Activated B cell treated with CpG ODN at 0.5 μM for 24 hours (primary cell): Measurements from ENCODE around the gene KRT24. TPM values are rescaled to one million over a fixed set of nuclear protein-coding genes. Genes with fewer than 3 reads are reported as not detected.

Source experiments
- ATAC-seq: fragments of 200-7000 bp; cut with Tn5 transposase; one replicate; pipeline ENCODE4 v1.10.0; 2021; ENCODE audit warnings: low read depth, mild to moderate bottlenecking, moderate library complexity
- CTCF ChIA-PET: fragments of 350-600 bp; sonication (Branson Sonifier 250); formaldehyde crosslinking; loops from one replicate; lab custom pipeline; 2021; ENCODE audit warnings: antibody characterized with exemption; lab: Charles Lee
- POLR2A ChIA-PET: fragments of 350-600 bp; sonication (Branson Sonifier 250); formaldehyde crosslinking; loops from one replicate; lab custom pipeline; 2021; ENCODE audit warnings: antibody characterized with exemption; lab: Charles Lee
- DNase-seq: peaks from one replicate; pipeline ENCODE4 v3.0.0; 2022
- H3K27ac Mint-ChIP-seq: one replicate; pipeline ENCODE4 v1.8.0; 2020; ENCODE audit warnings: mixed read lengths
- H3K27me3 Mint-ChIP-seq: one replicate; pipeline ENCODE4 v1.8.0; 2021; ENCODE audit warnings: mixed read lengths
- H3K36me3 Mint-ChIP-seq: one replicate; pipeline ENCODE4 v1.8.0; 2021; ENCODE audit warnings: low read depth, mixed read lengths
- H3K4me1 Mint-ChIP-seq: one replicate; pipeline ENCODE4 v1.8.0; 2021; ENCODE audit warnings: mixed read lengths
- H3K4me3 Mint-ChIP-seq: one replicate; pipeline ENCODE4 v1.8.0; 2020; ENCODE audit warnings: mild to moderate bottlenecking, mixed read lengths
- H3K9me3 Mint-ChIP-seq: one replicate; pipeline ENCODE4 v1.8.0; 2020; ENCODE audit warnings: mixed read lengths
- intact Hi-C: fragments of 100-400 bp; cut with micrococcal nuclease; formaldehyde crosslinking; loops from one replicate; pipeline ENCODE4 v1.15.1; 2024
- total RNA-seq: library from RNA; stranded (reverse); gene quantifications from 2 replicates; pipeline ENCODE4 v1.2.3, GENCODE V29; 2022
- TF ChIP-seq, protein P1 (sequence below): fragments of 200-600 bp; IDR thresholded peaks from one replicate; pipeline ENCODE4 v1.8.0; 2022; ENCODE audit warnings: antibody characterized with exemption, mild to moderate bottlenecking

The KRT24 gene
- total RNA-seq, 1 donor from 2014 or later, result not detected

DNA sequence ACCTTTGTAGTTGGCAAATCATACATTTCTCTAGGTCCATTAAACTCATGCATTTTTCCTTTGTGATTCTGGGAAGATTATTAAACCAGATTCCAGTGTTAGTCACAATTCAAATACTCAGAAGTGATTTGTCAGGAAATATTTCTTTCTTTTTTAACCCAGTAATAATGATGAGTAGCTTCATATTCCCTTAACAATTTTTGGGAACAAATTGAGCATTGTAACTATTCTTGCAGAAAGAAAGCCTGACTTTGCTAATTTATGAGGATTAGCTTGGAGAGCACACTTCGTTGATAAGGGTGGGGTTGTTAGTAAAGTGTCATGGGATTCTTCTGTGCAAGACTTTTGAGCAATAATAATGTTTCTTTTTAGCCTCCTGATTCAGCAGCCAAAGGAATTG is 18.7 kb upstream of the KRT24 start:
- ChIA-PET POLR2A (no interaction called here), CTCF (no interaction called here)
- DNase-seq (no peak), ATAC-seq (no peak)
- H3K4me1 Mint-ChIP-seq, result peaks cover 7% of the 10 kb centered on the region
- TF ChIP-seq, protein P1, sequence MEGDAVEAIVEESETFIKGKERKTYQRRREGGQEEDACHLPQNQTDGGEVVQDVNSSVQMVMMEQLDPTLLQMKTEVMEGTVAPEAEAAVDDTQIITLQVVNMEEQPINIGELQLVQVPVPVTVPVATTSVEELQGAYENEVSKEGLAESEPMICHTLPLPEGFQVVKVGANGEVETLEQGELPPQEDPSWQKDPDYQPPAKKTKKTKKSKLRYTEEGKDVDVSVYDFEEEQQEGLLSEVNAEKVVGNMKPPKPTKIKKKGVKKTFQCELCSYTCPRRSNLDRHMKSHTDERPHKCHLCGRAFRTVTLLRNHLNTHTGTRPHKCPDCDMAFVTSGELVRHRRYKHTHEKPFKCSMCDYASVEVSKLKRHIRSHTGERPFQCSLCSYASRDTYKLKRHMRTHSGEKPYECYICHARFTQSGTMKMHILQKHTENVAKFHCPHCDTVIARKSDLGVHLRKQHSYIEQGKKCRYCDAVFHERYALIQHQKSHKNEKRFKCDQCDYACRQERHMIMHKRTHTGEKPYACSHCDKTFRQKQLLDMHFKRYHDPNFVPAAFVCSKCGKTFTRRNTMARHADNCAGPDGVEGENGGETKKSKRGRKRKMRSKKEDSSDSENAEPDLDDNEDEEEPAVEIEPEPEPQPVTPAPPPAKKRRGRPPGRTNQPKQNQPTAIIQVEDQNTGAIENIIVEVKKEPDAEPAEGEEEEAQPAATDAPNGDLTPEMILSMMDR, result no peak
- no peaks in the 10 kb centered on the region for H3K9me3 Mint-ChIP-seq
- no peak overlapping the region for H3K4me3 Mint-ChIP-seq
- H3K27ac Mint-ChIP-seq, result no peak overlapping the region
- intact Hi-C loops, result no loop called here
- no peaks in the 10 kb centered on the region for H3K36me3 Mint-ChIP-seq
- peaks cover 8% of the 10 kb centered on the region for H3K27me3 Mint-ChIP-seq

DNA sequence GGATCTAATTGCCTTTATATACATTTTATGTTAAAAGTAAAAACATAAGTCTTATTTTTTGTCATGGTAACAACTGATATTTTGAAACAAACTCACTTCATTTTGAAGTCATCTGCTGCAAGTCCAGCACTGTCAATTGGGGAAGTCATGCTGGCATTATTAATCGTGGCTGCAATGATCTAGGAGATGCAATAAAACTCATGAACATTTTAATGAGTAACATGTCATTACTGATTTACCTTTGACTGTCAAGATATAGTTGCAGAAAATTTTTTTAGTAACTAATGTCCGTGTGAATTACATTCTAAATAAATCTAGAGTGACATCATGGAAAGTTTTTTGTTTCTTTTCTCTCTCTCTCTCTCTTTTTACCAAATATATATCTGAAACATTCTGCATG is 17.3 kb upstream of the KRT24 start:
- Mint-ChIP-seq H3K9me3 (no peaks in the 10 kb centered on the region), H3K36me3 (no peaks in the 10 kb centered on the region), H3K4me1 (no peaks in the 10 kb centered on the region), H3K27ac (no peak overlapping the region), H3K4me3 (no peak overlapping the region), H3K27me3 (peaks cover 8% of the 10 kb centered on the region)
- ATAC-seq (no peak), DNase-seq (no peak)
- TF ChIP-seq, protein P1, result no peak
- POLR2A ChIA-PET, result no interaction called here
- CTCF ChIA-PET, result no interaction called here
- intact Hi-C loops, result no loop called here

DNA sequence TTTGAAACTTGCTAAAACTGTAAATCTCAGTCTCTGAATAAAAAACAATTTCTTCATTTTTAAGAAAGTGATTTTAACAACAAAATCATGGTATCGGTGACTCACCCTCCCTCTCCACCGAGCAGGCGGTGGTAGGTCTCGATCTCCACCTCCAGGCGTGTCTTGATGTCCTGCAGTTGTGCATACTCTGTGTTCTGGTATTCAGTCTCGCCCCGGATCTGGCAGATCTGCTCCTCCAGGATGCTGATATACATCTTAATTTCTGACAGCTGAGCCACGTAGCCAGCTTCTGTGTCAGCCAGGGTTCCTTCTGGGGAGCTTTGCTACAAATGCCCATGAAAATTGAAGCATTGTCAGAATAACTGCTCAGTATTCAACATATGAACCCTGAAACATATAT is 15.4 kb upstream of the KRT24 start:
- H3K9me3 Mint-ChIP-seq, result no peaks in the 10 kb centered on the region
- TF ChIP-seq, protein P1, result no peak
- H3K4me1 Mint-ChIP-seq, result no peaks in the 10 kb centered on the region
- ATAC-seq, result no peak
- no peak overlapping the region for H3K27ac Mint-ChIP-seq
- no peak overlapping the region for H3K4me3 Mint-ChIP-seq
- intact Hi-C loops, result loop anchor here (5.0 kb wide), 1 partner anchor 73 kb away; no protein-coding TSS in a partner anchor
- H3K36me3 Mint-ChIP-seq, result no peaks in the 10 kb centered on the region
- H3K27me3 Mint-ChIP-seq, result peaks cover 13% of the 10 kb centered on the region
- CTCF ChIA-PET, result no interaction called here
- no peak for DNase-seq
- POLR2A ChIA-PET, result interaction anchor here (0.6 kb wide), 1 partner anchor 403 kb away, joined by 3 read pairs; no protein-coding TSS in a partner anchor

DNA sequence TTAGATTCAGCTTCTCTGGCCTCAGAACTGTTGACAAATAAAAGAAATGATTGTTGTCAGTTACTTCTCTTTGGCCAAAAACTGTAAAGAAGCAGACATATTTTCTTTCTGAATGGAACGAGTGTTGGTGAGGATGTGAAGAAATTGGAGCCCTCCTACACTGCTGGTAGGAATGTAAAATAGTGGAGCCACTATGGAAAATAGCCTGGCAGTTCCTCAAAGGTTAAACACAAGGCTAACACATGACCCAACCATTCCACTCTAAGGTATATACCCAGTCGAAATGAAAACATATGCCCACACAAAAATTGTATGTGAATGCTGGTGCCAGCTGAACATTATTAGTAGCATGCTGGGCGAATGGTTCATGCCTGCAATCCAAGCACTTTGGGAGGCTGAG is 14.2 kb upstream of the KRT24 start:
- H3K4me3 Mint-ChIP-seq, result no peak overlapping the region

DNA sequence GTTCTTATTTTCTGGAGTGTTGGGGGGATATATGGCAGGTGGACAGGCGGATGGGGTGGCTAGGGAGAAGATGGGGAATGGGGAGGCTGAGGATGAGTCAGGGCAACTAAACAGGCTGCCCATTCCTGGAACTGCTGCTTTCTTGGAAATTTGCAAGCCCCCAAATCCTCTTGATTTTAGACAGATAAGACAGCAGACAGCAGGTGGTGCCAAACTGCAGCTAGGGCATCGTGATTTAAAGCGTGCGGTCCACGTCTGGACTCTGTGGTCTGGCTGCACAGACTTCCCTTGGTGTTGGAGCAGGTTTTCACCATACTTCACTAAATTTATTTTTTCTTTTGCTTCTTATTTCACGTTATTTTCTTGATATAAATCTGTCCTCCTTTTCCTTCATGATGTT is 10.9 kb upstream of the KRT24 start:
- TF ChIP-seq, protein P1, result no peak
- H3K27ac Mint-ChIP-seq, result no peak overlapping the region
- ChIA-PET POLR2A (no interaction called here), CTCF (no interaction called here)
- H3K36me3 Mint-ChIP-seq, result no peaks in the 10 kb centered on the region
- no peaks in the 10 kb centered on the region for H3K4me1 Mint-ChIP-seq
- intact Hi-C loops, result no loop called here
- DNase-seq (no peak), ATAC-seq (no peak)
- H3K4me3 Mint-ChIP-seq, result no peak overlapping the region
- no peaks in the 10 kb centered on the region for H3K9me3 Mint-ChIP-seq
- peaks cover 11% of the 10 kb centered on the region for H3K27me3 Mint-ChIP-seq

More for the DNA sequence above, 14.2 kb upstream of the KRT24 start:
- intact Hi-C loops, result loop anchor here (5.0 kb wide), 1 partner anchor 75 kb away; no protein-coding TSS in a partner anchor
- DNase-seq (no peak), ATAC-seq (no peak)
- ChIA-PET CTCF (no interaction called here), POLR2A (interaction anchor here (0.6 kb wide), 1 partner anchor 945 kb away, joined by 3 read pairs; no protein-coding TSS in a partner anchor)
- Mint-ChIP-seq H3K9me3 (no peaks in the 10 kb centered on the region), H3K27me3 (peaks cover 13% of the 10 kb centered on the region), H3K4me1 (no peaks in the 10 kb centered on the region), H3K27ac (no peak overlapping the region), H3K36me3 (no peaks in the 10 kb centered on the region)
- TF ChIP-seq, protein P1, result no peak
